Natural killer cell treated with Interleukin-12 subunit alpha and Interleukin-12 subunit beta and Interleukin-15 and Interleukin-18, amount 100 ng/mL, for 72 hours (primary cell): ENCODE data around the gene HTR2B. TPM values are rescaled to one million over a fixed set of nuclear protein-coding genes. Genes with fewer than 3 reads are reported as not detected.

ENCODE experiments used
- total RNA-seq, 2 donors: library from RNA; stranded (reverse); gene quantifications; one replicate each; pipeline ENCODE4 v1.2.3, GENCODE V29; 2022

Gene HTR2B
- total RNA-seq, 2 donors from 2014 or later = not detected

Other genes with a start within 250 kb of the HTR2B start
- gene GPR55, start 199.8 kb downstream of the HTR2B start, total RNA-seq = 1 to 10 TPM in 1 of 2 donors, under 1 TPM in 1; 0.26 to 5.5 TPM
- gene SPATA3, start 128.9 kb downstream of the HTR2B start, total RNA-seq = under 1 TPM in 1 of 2 donors, not detected in 1; 0.50 TPM
- 1 to 10 TPM in 1 of 2 donors, under 1 TPM in 1; 0.36 to 2.2 TPM for gene C2orf72, start 87.5 kb downstream of the HTR2B start, total RNA-seq
- gene PSMD1, start 68.2 kb downstream of the HTR2B start, total RNA-seq = 100 to 1,000 TPM; 151 to 153 TPM
- gene ARMC9, start 73.6 kb upstream of the HTR2B start, total RNA-seq = 1 to 10 TPM; 2.5 to 4.8 TPM